Small intestine (tissue), 7 donors: Measurements from ENCODE around the gene MAP2K5. TPM values are rescaled to one million over a fixed set of nuclear protein-coding genes. Genes with fewer than 3 reads are reported as not detected.

ENCODE experiments used
- DNase-seq, 2 donors: peaks; one replicate each; pipeline versions ENCODE4 v3.0.0 to v3.0.0-alpha.2; 2013
- FAIRE-seq: peaks from 2 replicates; lab custom pipeline; 2012; peaks lifted over from hg19 to GRCh38; lab: Jason Lieb, UNC
- H3K27ac ChIP-seq, 3 donors: one replicate each; pipeline ENCODE4 v1.5.1; 2013; ENCODE audit warnings: low read length in 2 of 3, mild to moderate bottlenecking in 2 of 3, control low read depth in 1 of 3, inconsistent platforms in 1 of 3, low read depth in 1 of 3, moderate library complexity in 1 of 3
- H3K27me3 ChIP-seq, 3 donors: one replicate each; pipeline ENCODE4 v1.6.1; 2013; ENCODE audit warnings: low read length in 3 of 3, inconsistent platforms in 1 of 3; ENCODE audit not compliant: control insufficient read depth in 3 of 3, insufficient read depth in 3 of 3
- H3K36me3 ChIP-seq, 3 donors: one replicate each; pipeline ENCODE4 v1.6.1; 2013; ENCODE audit warnings: low read length in 3 of 3, inconsistent platforms in 1 of 3, low read depth in 1 of 3, mild to moderate bottlenecking in 1 of 3, moderate library complexity in 1 of 3; ENCODE audit not compliant: control insufficient read depth in 3 of 3, insufficient read depth in 2 of 3
- H3K4me1 ChIP-seq, 3 donors: one replicate each; pipeline ENCODE4 v1.6.1; 2013; ENCODE audit warnings: low read length in 2 of 3, inconsistent platforms in 1 of 3, low read depth in 1 of 3, mild to moderate bottlenecking in 1 of 3, moderate library complexity in 1 of 3; ENCODE audit not compliant: control insufficient read depth in 3 of 3, insufficient read depth in 2 of 3
- H3K4me3 ChIP-seq, 3 donors: one replicate each; pipeline ENCODE4 v1.5.1; 2013; ENCODE audit warnings: low read length in 3 of 3, control low read depth in 1 of 3, inconsistent platforms in 1 of 3, low read depth in 1 of 3, mild to moderate bottlenecking in 1 of 3, moderate library complexity in 1 of 3
- H3K9me3 ChIP-seq, 2 donors: one replicate each; pipeline ENCODE4 v1.6.1; 2013; ENCODE audit warnings: low read depth in 1 of 2, low read length in 1 of 2; ENCODE audit not compliant: control insufficient read depth in 2 of 2, insufficient read depth in 1 of 2
- WGBS, 3 donors: extraction: QIAGEN DNeasy Blood & Tissue Kit; methylation state at CpG; one replicate each; pipeline ENCODE4 v1.1.7; 2013; 5-methylcytosine and 5-hydroxymethylcytosine counted together
- polyA plus RNA-seq, 4 donors: library from polyadenylated mRNA; stranded (reverse) in 3 of 4; unstranded in 1 of 4; fragments of 200-250 nt in 3 of 4; fragments of 120-200 nt in 1 of 4; gene quantifications; one replicate each; pipeline versions ENCODE4 v1.2.1 to v1.2.3, GENCODE V29; 2013
- donor health status: healthy with polysubstance abuse.
- donor health status: control.
- donor health status: control.
- donor health status: Bipolar disorder and iron deficiency.
- donor health status: healthy.

Gene MAP2K5
- polyA plus RNA-seq, 4 donors, result 10.5 to 15.6 (median 11.8) TPM

DNA sequence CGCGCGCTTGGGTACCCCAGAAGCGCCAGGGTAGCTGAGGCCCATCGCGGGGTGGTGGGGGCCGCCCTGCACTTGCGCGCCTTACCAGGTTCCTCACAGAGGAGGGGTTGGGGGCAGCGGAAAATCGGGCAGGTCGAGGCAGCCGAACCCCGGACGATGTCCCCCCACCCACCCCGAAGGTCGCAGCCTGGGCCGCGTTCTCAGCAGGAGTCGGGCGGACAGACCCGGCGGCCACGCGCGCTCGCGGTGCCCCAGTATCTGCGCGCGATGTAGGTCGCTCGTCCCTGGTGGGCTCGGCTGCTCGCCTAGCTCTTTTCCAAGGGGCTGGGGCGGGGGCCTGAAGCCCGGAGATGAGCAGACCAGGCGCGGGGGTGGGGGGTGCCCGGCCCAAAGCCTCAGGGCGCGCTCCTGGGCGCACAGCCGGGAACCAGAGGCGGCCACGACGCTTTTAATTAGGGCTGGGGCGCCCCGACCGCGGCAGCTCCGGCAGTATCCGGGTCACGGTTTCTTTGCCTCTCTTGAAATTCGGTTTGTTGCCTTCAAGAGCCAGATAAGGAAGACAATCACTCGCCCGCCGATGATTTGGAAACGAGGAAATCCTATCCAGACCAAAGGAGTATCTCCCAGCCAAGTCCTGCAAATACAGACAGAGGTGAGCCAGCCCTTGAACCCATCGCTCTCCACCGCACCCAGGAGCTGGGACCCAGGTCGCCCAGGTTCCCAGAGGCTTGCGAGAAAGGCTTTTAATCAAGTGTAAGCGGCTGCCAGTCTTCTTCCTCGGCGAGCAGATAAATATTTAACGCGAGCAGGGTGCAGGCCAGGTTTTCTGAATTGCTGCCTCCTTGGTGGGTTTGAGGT lies 287.4 kb downstream of the MAP2K5 start:
- Histone ChIP-seq H3K27ac (no peak overlapping the region), H3K4me3 (no peak overlapping the region), H3K4me1 (peaks cover 4 to 51% (median 9%) of the 10 kb centered on the region in 3 donors), H3K9me3 (no peaks in the 10 kb centered on the region), H3K36me3 (no peaks in the 10 kb centered on the region), H3K27me3 (peaks cover 53 to 96% (median 70%) of the 10 kb centered on the region in 3 donors)
- WGBS, 3 donors, result 8 to 19% (median 13%) methylated on average over 67 to 68 of the region's 68 CpGs
- no peak for DNase-seq
- no peak for FAIRE-seq

GRCh38 chr15:67831363-67831762 lies 288.9 kb downstream of the MAP2K5 start:
- no peak for DNase-seq
- no peaks in the 10 kb centered on the region for H3K36me3 ChIP-seq
- H3K27ac ChIP-seq, result no peak overlapping the region
- H3K4me3 ChIP-seq, result no peak overlapping the region
- H3K27me3 ChIP-seq, result peaks cover 41 to 96% (median 64%) of the 10 kb centered on the region in 3 donors
- no peaks in the 10 kb centered on the region for H3K9me3 ChIP-seq
- H3K4me1 ChIP-seq, result peaks cover 4 to 57% (median 10%) of the 10 kb centered on the region in 3 donors
- no peak for FAIRE-seq

DNA sequence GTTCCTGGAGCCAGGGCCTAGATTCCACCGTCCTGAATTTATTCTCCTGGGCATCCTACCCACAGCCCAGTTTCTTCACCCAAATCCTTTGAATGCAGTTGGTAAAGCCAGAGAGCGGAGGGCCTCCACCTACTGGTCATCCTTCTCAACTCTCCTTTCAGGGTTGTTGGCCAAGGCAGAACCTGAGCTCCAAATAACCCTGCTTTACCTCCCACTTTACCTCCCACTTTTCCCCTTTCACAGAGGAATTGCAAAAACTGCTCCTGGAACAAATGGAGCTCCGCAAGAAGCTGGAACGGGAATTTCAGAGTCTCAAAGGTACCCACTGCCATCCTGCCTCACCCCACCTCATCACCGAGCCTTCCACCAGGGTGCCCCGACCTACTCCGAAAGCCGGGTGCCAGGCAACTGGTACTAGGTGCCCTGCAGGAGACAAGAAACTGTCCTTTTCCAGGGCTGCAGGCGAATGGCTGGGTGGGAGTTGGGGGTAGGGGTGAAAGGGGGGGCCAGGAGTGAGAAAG lies 289.6 kb downstream of the MAP2K5 start:
- Histone ChIP-seq H3K4me1 (peaks cover 2 to 56% (median 10%) of the 10 kb centered on the region in 3 donors), H3K36me3 (no peaks in the 10 kb centered on the region), H3K4me3 (no peak overlapping the region), H3K9me3 (no peaks in the 10 kb centered on the region), H3K27me3 (peaks cover 34 to 96% (median 59%) of the 10 kb centered on the region in 3 donors), H3K27ac (no peak overlapping the region)
- DNase-seq, result no peak
- FAIRE-seq, result no peak
- WGBS, 3 donors, result 17 to 35% (median 31%) methylated on average over 9 of the region's 9 CpGs

GRCh38 chr15:67832897-67833709 lies 290.6 kb downstream of the MAP2K5 start:
- no peak overlapping the region for H3K27ac ChIP-seq
- H3K4me1 ChIP-seq, result peaks cover 2 to 55% (median 10%) of the 10 kb centered on the region in 3 donors
- no peaks in the 10 kb centered on the region for H3K9me3 ChIP-seq
- DNase-seq (peak in 1 of 2 donors; percentile 52), FAIRE-seq (no peak)
- no peaks in the 10 kb centered on the region for H3K36me3 ChIP-seq
- H3K4me3 ChIP-seq, result peak overlapping the region in 2 of 3 donors; percentile 29 to 40
- peaks cover 25 to 96% (median 52%) of the 10 kb centered on the region in 3 donors for H3K27me3 ChIP-seq
- 3 to 10% (median 5%) methylated on average over 32 of the region's 32 CpGs for WGBS, 3 donors

DNA sequence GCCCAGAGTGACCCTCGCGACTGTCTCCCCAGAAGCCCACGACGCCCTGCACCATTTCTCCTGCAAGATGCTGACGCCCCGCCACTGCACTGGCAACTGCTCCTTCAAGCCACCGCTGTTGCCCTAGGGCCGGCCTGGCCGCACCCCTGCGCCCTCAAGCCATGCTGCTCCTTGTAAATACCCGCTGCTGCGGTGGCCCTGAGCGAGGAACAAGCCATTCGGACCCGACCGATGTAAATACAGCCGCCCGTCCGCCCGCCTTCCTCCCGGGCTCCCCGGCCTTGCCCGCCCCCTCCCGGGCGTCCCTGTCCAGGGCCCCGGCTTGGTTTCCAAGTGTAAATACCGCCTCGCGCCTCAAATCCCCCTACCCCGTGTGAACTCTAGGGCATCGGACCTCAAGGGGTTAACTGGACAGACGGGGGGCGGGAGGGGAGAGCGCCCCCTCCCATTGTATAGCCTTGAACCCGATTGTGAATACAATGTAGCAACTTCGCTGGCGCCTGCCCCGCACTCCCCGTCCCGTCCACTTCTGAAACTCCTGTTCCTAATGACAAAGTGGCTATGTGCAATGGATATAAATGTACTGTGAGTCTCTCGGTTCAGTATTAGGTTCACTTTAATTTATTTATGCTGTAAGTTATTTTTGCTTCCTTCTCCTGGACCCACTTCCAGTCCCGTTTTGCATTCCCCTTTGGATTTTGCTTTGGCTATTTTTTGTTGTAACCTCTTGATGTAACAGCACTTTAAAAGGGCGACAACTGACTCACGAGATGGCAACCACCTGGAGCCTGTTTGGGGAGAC lies 291.4 kb downstream of the MAP2K5 start:
- FAIRE-seq (no peak), DNase-seq (peak; percentile 36 to 67)
- no peaks in the 10 kb centered on the region for H3K36me3 ChIP-seq
- no peak overlapping the region for H3K27ac ChIP-seq
- no peaks in the 10 kb centered on the region for H3K9me3 ChIP-seq
- WGBS, 3 donors, result 1 to 2% (median 2%) methylated on average over 43 to 44 of the region's 44 CpGs
- H3K4me3 ChIP-seq, result peak overlapping the region in 2 of 3 donors; percentile 1 to 40
- peaks cover 2 to 52% (median 10%) of the 10 kb centered on the region in 3 donors for H3K4me1 ChIP-seq
- peaks cover 19 to 88% (median 45%) of the 10 kb centered on the region in 3 donors for H3K27me3 ChIP-seq

DNA sequence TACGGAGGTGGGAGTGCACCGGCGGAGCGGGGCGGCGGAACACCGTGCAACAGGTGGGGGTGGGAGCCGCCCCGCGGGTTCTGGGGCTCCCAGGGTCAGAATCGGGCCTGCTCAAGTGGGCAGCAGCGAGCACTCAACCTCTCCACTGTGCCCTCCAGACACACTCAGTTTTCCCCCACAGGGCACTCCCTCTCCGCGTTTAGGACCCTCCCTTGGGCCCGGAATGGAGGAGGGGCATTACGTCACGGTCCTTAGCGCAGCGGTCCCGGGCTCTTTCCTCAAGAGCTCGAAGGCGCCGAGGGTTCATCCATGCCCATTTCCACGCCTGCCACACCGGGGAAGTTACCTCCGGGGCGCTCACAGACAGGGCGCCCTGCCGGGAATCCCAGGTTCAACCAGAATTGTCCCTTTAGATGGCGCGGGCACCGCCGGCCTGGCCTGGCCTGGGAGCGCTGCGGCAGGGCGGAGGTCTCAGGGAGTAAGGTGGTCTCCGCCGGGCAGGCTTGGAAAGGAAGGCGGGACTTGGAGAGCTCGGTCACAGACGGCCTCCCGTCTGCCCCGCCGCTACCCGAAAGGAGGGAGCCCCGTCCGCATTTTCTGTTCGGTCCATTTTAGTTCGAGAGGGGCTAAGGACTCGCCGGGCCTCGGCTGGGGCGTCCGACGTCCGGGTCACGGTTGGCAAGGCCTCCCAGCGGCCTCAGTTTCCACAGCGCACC lies 292.2 kb downstream of the MAP2K5 start:
- H3K27me3 ChIP-seq, result peaks cover 14 to 80% (median 39%) of the 10 kb centered on the region in 3 donors
- H3K36me3 ChIP-seq, result no peaks in the 10 kb centered on the region
- peak in 1 of 2 donors; percentile 48 for DNase-seq
- FAIRE-seq, result no peak
- no peak overlapping the region for H3K27ac ChIP-seq
- H3K4me3 ChIP-seq, result peak overlapping the region in 2 of 3 donors; percentile 40
- H3K4me1 ChIP-seq, result peaks cover 2 to 44% (median 7%) of the 10 kb centered on the region in 3 donors
- 1 to 4% (median 2%) methylated on average over 45 to 59 of the region's 59 CpGs for WGBS, 3 donors
- no peaks in the 10 kb centered on the region for H3K9me3 ChIP-seq

DNA sequence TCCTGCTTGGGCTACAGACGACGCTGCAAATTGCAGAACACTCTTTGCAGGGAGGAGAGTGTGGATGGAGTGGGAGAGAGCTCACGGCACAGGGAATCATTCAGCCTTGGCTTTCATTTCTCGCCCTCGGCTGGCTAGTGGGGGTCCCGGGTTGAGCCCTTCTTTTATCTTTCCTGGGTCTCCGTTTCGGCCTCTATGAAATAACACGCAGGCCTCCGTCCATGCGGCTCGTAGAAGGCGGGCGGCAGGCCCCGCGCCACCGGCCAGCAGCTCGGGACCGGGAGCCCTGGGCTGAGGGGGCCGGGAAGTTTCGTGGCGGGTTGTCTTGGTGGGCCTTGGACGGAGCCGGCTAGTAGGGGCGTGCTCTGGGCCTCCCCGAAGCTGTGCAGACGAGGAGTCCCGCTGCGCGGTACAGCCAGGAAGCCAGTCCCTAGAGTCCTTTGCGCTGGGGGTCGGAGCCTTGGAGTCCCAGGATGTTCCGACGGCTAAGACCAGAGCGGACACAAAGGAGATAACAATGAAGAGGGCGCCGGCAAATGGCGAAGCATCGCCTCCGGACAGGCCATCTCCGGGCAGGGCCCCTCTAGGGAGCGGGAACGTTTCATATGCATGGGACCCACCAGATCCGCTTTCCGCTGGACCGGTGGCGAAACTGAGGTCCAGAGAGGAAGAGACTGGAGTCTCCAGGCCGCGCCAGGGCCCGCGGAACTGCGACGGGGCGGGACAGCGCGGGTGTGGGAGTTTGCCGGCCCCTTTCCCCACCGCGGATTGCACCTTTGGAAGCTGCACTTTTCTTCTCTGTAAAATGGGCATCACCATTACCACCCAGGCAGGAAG lies 293.0 kb downstream of the MAP2K5 start:
- Histone ChIP-seq H3K27ac (no peak overlapping the region), H3K36me3 (no peaks in the 10 kb centered on the region), H3K9me3 (no peaks in the 10 kb centered on the region), H3K4me3 (peak overlapping the region in 2 of 3 donors; percentile 40), H3K27me3 (peaks cover 7 to 72% (median 34%) of the 10 kb centered on the region in 3 donors), H3K4me1 (peaks cover 2 to 44% (median 7%) of the 10 kb centered on the region in 3 donors)
- 2 to 5% (median 3%) methylated on average over 58 to 59 of the region's 59 CpGs for WGBS, 3 donors
- DNase-seq (peak in 1 of 2 donors; percentile 55), FAIRE-seq (no peak)
